HEK293 (cell line): Measurements from ENCODE around the gene USP2.

ENCODE experiments used
- CTCF ChIA-PET: fragments of 350-600 bp; formaldehyde crosslinking; extraction: SDS; loops from one replicate; lab custom pipeline; 2021; ENCODE audit warnings: antibody characterized with exemption; lab: Yijun Ruan, JAX
- POLR2A ChIA-PET: fragments of 300-600 bp; formaldehyde crosslinking; extraction: SDS; loops from one replicate; lab custom pipeline; 2020; ENCODE audit warnings: antibody characterized with exemption, inconsistent platforms; lab: Yijun Ruan, JAX
- H3K27ac ChIP-seq: fragments of 200-500 bp; sonication (Bioruptor generic); 2 replicates; pipeline ENCODE4 v1.5.1; 2014; ENCODE audit warnings: low read depth, low read length, control low read depth, inconsistent platforms; ENCODE audit errors: extremely low read depth
- H3K36me3 ChIP-seq, 2 experiments: fragments of 200-500 bp in 1 of 2; sonication (Bioruptor generic) in 1 of 2; 1 replicate in 1 of 2; 2 replicates in 1 of 2; pipeline ENCODE4 v1.5.1; 2014 to 2017; ENCODE audit warnings: inconsistent platforms in 2 of 2, low read length in 2 of 2; ENCODE audit not compliant: control insufficient read depth in 2 of 2, insufficient read depth in 1 of 2
- H3K4me1 ChIP-seq: fragments of 200-500 bp; sonication (Bioruptor generic); 2 replicates; pipeline ENCODE4 v1.5.1; 2014; ENCODE audit warnings: mild to moderate bottlenecking, low read length, inconsistent platforms; ENCODE audit not compliant: control insufficient read depth, insufficient read depth
- H3K4me3 ChIP-seq: 2 replicates; pipeline ENCODE4 v1.5.1; 2011; ENCODE audit warnings: low read depth, mild to moderate bottlenecking, control low read depth, low read length, moderate library complexity
- H3K9me3 ChIP-seq: fragments of 200-500 bp; sonication (Bioruptor generic); 2 replicates; pipeline ENCODE4 v1.5.1; 2014; ENCODE audit warnings: low read depth, low read length, inconsistent platforms; ENCODE audit not compliant: control insufficient read depth, insufficient read depth
- CTCF ChIP-seq: fragments of 450-650 bp; formaldehyde crosslinking; IDR thresholded peaks from 2 replicates; pipeline ENCODE4 v1.5.1; 2016; ENCODE audit warnings: missing biosample characterization, missing genetic modification characterization
- EGR2 ChIP-seq: fragments of 450-650 bp; formaldehyde crosslinking; IDR thresholded peaks from 2 replicates; pipeline ENCODE4 v1.5.1; 2016; ENCODE audit warnings: low read depth, missing biosample characterization, missing genetic modification characterization
- GLIS1 ChIP-seq: fragments of 450-650 bp; formaldehyde crosslinking; IDR thresholded peaks from 2 replicates; pipeline ENCODE4 v1.5.1; 2016; ENCODE audit warnings: missing biosample characterization, missing genetic modification characterization
- KLF17 ChIP-seq: fragments of 450-650 bp; formaldehyde crosslinking; IDR thresholded peaks from 2 replicates; pipeline ENCODE4 v1.5.1; 2016; ENCODE audit warnings: missing biosample characterization, missing genetic modification characterization
- KLF8 ChIP-seq: fragments of 450-650 bp; formaldehyde crosslinking; IDR thresholded peaks from 2 replicates; pipeline ENCODE4 v1.5.1; 2016; ENCODE audit warnings: missing biosample characterization, missing genetic modification characterization
- MEIS1 ChIP-seq: sonication (generic); formaldehyde crosslinking; IDR thresholded peaks from 2 replicates; pipeline ENCODE4 v1.8.1; 2022; ENCODE audit warnings: missing genetic modification reagents, mild to moderate bottlenecking, borderline replicate concordance
- SP7 ChIP-seq: fragments of 450-650 bp; formaldehyde crosslinking; IDR thresholded peaks from 2 replicates; pipeline ENCODE4 v1.5.1; 2016; ENCODE audit warnings: missing biosample characterization, missing genetic modification characterization
- TCF7L2 ChIP-seq: IDR thresholded peaks from 2 replicates; pipeline ENCODE4 v1.6.1; 2011; ENCODE audit warnings: low read depth, mild to moderate bottlenecking, inconsistent platforms, low read length, moderate library complexity, borderline replicate concordance
- TRIM28 ChIP-seq: IDR thresholded peaks from 2 replicates; pipeline ENCODE4 v1.6.1; 2011; ENCODE audit warnings: low read length, control low read depth, borderline replicate concordance
- YY2 ChIP-seq: fragments of 450-650 bp; formaldehyde crosslinking; IDR thresholded peaks from 2 replicates; pipeline ENCODE4 v1.5.1; 2016; ENCODE audit warnings: missing biosample characterization, missing genetic modification characterization
- ZBTB21 ChIP-seq: fragments of 450-650 bp; formaldehyde crosslinking; IDR thresholded peaks from 2 replicates; pipeline ENCODE4 v1.5.1; 2017; ENCODE audit warnings: missing biosample characterization, missing genetic modification characterization
- ZFHX2 ChIP-seq: fragments of 450-650 bp; formaldehyde crosslinking; conservative IDR thresholded peaks from 2 replicates; pipeline ENCODE4 v1.5.1; 2016; ENCODE audit warnings: missing biosample characterization, missing genetic modification characterization
- ZFP37 ChIP-seq: fragments of 450-650 bp; formaldehyde crosslinking; IDR thresholded peaks from 2 replicates; pipeline ENCODE4 v1.5.1; 2016; ENCODE audit warnings: missing biosample characterization, missing genetic modification characterization
- ZNF114 ChIP-seq: fragments of 450-650 bp; formaldehyde crosslinking; IDR thresholded peaks from 2 replicates; pipeline ENCODE4 v1.5.0; 2017; ENCODE audit warnings: missing biosample characterization, missing genetic modification characterization
- ZNF121 ChIP-seq: fragments of 450-650 bp; formaldehyde crosslinking; IDR thresholded peaks from 2 replicates; pipeline ENCODE4 v1.5.1; 2016; ENCODE audit warnings: missing biosample characterization, missing genetic modification characterization
- ZNF146 ChIP-seq: fragments of 450-650 bp; formaldehyde crosslinking; IDR thresholded peaks from 2 replicates; pipeline ENCODE4 v1.5.1; 2016; ENCODE audit warnings: missing biosample characterization, missing genetic modification characterization
- ZNF16 ChIP-seq: fragments of 450-650 bp; formaldehyde crosslinking; IDR thresholded peaks from 2 replicates; pipeline ENCODE4 v1.5.1; 2016; ENCODE audit warnings: low read depth, missing biosample characterization, missing genetic modification characterization
- ZNF324 ChIP-seq: fragments of 450-650 bp; formaldehyde crosslinking; IDR thresholded peaks from 2 replicates; pipeline ENCODE4 v1.5.1; 2016; ENCODE audit warnings: missing biosample characterization, missing genetic modification characterization
- ZNF366 ChIP-seq: fragments of 450-650 bp; formaldehyde crosslinking; conservative IDR thresholded peaks from 2 replicates; pipeline ENCODE4 v1.5.1; 2016; ENCODE audit warnings: missing biosample characterization, missing genetic modification characterization
- ZNF514 ChIP-seq: fragments of 450-650 bp; formaldehyde crosslinking; IDR thresholded peaks from 2 replicates; pipeline ENCODE4 v1.5.1; 2016; ENCODE audit warnings: missing biosample characterization, missing genetic modification characterization
- ZNF571 ChIP-seq: fragments of 450-650 bp; formaldehyde crosslinking; IDR thresholded peaks from 2 replicates; pipeline ENCODE4 v1.5.0; 2017; ENCODE audit warnings: missing biosample characterization, missing genetic modification characterization
- ZNF654 ChIP-seq: fragments of 450-650 bp; formaldehyde crosslinking; IDR thresholded peaks from 2 replicates; pipeline ENCODE4 v1.5.1; 2016; ENCODE audit warnings: low read depth, missing biosample characterization, missing genetic modification characterization
- ZNF837 ChIP-seq: fragments of 450-650 bp; formaldehyde crosslinking; IDR thresholded peaks from 2 replicates; pipeline ENCODE4 v1.5.1; 2016; ENCODE audit warnings: missing biosample characterization, missing genetic modification characterization
- ZSCAN30 ChIP-seq: fragments of 450-650 bp; IDR thresholded peaks from 2 replicates; pipeline ENCODE4 v1.5.1; 2018; ENCODE audit warnings: missing biosample characterization, mild to moderate bottlenecking, missing genetic modification characterization, moderate library complexity
- TF ChIP-seq, protein P1 (sequence below): fragments of 450-650 bp; formaldehyde crosslinking; IDR thresholded peaks from 2 replicates; pipeline ENCODE4 v1.5.1; 2017; ENCODE audit warnings: missing biosample characterization, missing genetic modification characterization
- TF ChIP-seq, protein P2 (sequence below): fragments of 450-650 bp; formaldehyde crosslinking; IDR thresholded peaks from 2 replicates; pipeline ENCODE4 v1.5.1; 2016; ENCODE audit warnings: missing biosample characterization, missing genetic modification characterization

USP2 gene

DNA sequence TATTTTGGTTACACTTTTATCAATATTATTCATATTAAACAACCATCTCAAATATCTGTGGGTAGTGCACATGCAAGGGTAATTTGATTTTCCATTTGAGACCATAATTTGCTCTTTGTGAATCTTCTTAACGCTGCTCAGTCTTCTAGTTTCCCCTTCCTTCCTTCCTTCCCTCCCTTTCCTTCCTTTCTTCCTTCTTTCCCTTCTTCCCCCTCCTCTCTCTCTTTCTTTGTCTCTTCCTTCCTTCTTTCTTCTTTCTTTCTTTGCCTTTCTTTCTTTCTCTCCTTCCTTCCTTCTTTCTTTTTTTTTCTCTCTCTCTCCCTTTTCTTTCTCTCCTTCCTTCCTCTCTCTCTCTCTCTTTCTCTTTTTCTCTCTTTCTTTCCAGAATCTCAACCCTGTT lies 51.3 kb downstream of the USP2 start:
- Histone ChIP-seq H3K4me1 (no peaks in the 10 kb centered on the region), H3K27ac (no peak overlapping the region), H3K4me3 (no peak overlapping the region), H3K9me3 (no peaks in the 10 kb centered on the region), H3K36me3 (no peaks in the 10 kb centered on the region)
- ChIA-PET CTCF (no interaction called here), POLR2A (no interaction called here)
- peak; percentile 86 for TF ChIP-seq ZNF366
- TF ChIP-seq, protein P1, sequence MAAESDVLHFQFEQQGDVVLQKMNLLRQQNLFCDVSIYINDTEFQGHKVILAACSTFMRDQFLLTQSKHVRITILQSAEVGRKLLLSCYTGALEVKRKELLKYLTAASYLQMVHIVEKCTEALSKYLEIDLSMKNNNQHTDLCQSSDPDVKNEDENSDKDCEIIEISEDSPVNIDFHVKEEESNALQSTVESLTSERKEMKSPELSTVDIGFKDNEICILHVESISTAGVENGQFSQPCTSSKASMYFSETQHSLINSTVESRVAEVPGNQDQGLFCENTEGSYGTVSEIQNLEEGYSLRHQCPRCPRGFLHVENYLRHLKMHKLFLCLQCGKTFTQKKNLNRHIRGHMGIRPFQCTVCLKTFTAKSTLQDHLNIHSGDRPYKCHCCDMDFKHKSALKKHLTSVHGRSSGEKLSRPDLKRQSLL (tag by site-specific recombination): no peak

- CTCF ChIA-PET: interaction anchor here (1.0 to 15.8 kb wide), 2 partner anchors 10 to 45 kb away, joined by 3 to 151 read pairs; partner anchors contain the start of gene C1QTNF5
- Histone ChIP-seq H3K27ac (no peak overlapping the region), H3K4me1 (no peaks in the 10 kb centered on the region), H3K9me3 (no peaks in the 10 kb centered on the region), H3K36me3 (no peaks in the 10 kb centered on the region), H3K4me3 (no peak overlapping the region)
- TF ChIP-seq ZNF324 (no peak), KLF17 (no peak), YY2 (no peak), ZNF654 (tag by site-specific recombination) (no peak), ZNF114 (tag by site-specific recombination) (no peak), ZNF121 (tag by site-specific recombination) (no peak), ZNF837 (no peak), ZNF571 (tag by site-specific recombination) (no peak), GLIS1 (tag by site-specific recombination) (no peak), MEIS1 (CRISPR knock-in tag) (no peak)
- POLR2A ChIA-PET: no interaction called here
Observed at GRCh38 chr11:119329320-119329719, 52.2 kb downstream of the USP2 start.

- H3K36me3 ChIP-seq: no peaks in the 10 kb centered on the region
- H3K9me3 ChIP-seq: no peaks in the 10 kb centered on the region
- H3K27ac ChIP-seq: no peak overlapping the region
- no peak for TF ChIP-seq ZFP37 (tag by site-specific recombination)
- TF ChIP-seq ZFHX2 (tag by site-specific recombination): no peak
- TF ChIP-seq ZNF146 (tag by site-specific recombination): no peak
- H3K4me1 ChIP-seq: no peaks in the 10 kb centered on the region; the same call in 1 of the 2 replicates
- POLR2A ChIA-PET: interaction anchor here (0.7 to 1.4 kb wide), 4 partner anchors 10 to 327 kb away, joined by 3 to 5 read pairs (median 4); partner anchors contain the start of gene RNF26
- H3K4me3 ChIP-seq: no peak overlapping the region
- CTCF ChIA-PET: interaction anchor here (0.6 to 15.8 kb wide), 47 partner anchors 9 to 1313 kb away, joined by 3 to 151 read pairs (median 5); partner anchors contain the start of genes C1QTNF5, C2CD2L, CBL and RNF26
Observed at GRCh38 chr11:119324189-119324588, 57.3 kb downstream of the USP2 start.

GRCh38 chr11:119323532-119324033 lies 57.9 kb downstream of the USP2 start:
- ChIA-PET POLR2A (interaction anchor here (1.0 to 1.4 kb wide), 3 partner anchors 11 to 229 kb away, joined by 3 to 5 read pairs (median 4); partner anchors contain the start of gene RNF26), CTCF (interaction anchor here (0.6 to 15.8 kb wide), 55 partner anchors 9 to 1312 kb away, joined by 3 to 151 read pairs (median 5); partner anchors contain the start of genes C1QTNF5, C2CD2L, CBL and RNF26)
- no peak overlapping the region for H3K27ac ChIP-seq
- no peaks in the 10 kb centered on the region for H3K36me3 ChIP-seq
- H3K4me1 ChIP-seq: no peaks in the 10 kb centered on the region; the same call in 1 of the 2 replicates
- no peaks in the 10 kb centered on the region for H3K9me3 ChIP-seq
- no peak overlapping the region for H3K4me3 ChIP-seq
- no peak for TF ChIP-seq ZNF514 (tag by site-specific recombination)
- TF ChIP-seq KLF8: 0 out of 2 replicates have a peak, but pooled peaks have one; percentile 40
- TF ChIP-seq TCF7L2: no peak
- peak; percentile 39; the same call in 1 of the 2 replicates for TF ChIP-seq SP7 (tag by site-specific recombination)
- no peak for TF ChIP-seq ZBTB21 (tag by site-specific recombination)
- peak; percentile 29; the same call in 1 of the 2 replicates for TF ChIP-seq ZSCAN30
- TF ChIP-seq EGR2: peak; percentile 55
- peak; percentile 17; the same call in 1 of the 2 replicates for TF ChIP-seq TRIM28
- TF ChIP-seq CTCF (tag by site-specific recombination): peak; percentile 44; the same call in 1 of the 2 replicates
- TF ChIP-seq, protein P2, sequence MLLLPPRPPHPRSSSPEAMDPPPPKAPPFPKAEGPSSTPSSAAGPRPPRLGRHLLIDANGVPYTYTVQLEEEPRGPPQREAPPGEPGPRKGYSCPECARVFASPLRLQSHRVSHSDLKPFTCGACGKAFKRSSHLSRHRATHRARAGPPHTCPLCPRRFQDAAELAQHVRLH (tag by site-specific recombination): peak; percentile 93
- TF ChIP-seq ZNF16: peak; percentile 99
- TF ChIP-seq ZNF654 (tag by site-specific recombination): peak; percentile 64
